Endothelial cell of umbilical vein (primary cell): ENCODE results near the gene CFAP20DC. TPM values are rescaled to one million over a fixed set of nuclear protein-coding genes. Genes with fewer than 3 reads are reported as not detected.

Experiments
- BruUV-seq: library from RNA; stranded (reverse); fragments of 400-500 nt; replicated peaks from 2 replicates; lab custom pipeline; 2021; lab: Mats Ljungman, UMichigan
- CTCF ChIA-PET: fragments of 300-600, 350-600 bp; sonication (Branson Sonifier 250); formaldehyde crosslinking; loops from one replicate; lab custom pipeline; 2021; ENCODE audit warnings: antibody characterized with exemption, inconsistent platforms; lab: Charles Lee
- POLR2A ChIA-PET: fragments of 300-600, 350-600 bp; sonication (Branson Sonifier 250); formaldehyde crosslinking; loops from one replicate; lab custom pipeline; 2021; ENCODE audit warnings: antibody characterized with exemption, inconsistent platforms; lab: Charles Lee
- DNase-seq: peaks from one replicate; pipeline ENCODE4 v3.0.0-alpha.2; 2011; ENCODE audit warnings: low read depth, low spot score
- FAIRE-seq: peaks from 2 replicates; lab custom pipeline; 2011; peaks lifted over from hg19 to GRCh38; lab: Jason Lieb, UNC
- H2AFZ ChIP-seq: 2 replicates; pipeline ENCODE4 v1.6.0; 2012; ENCODE audit warnings: low read depth, low read length, control low read depth, inconsistent platforms
- H3K27ac ChIP-seq: 2 replicates; pipeline ENCODE4 v1.5.1; 2011; ENCODE audit warnings: low read depth, mild to moderate bottlenecking, control low read depth, low read length, moderate library complexity; ENCODE audit not compliant: insufficient read depth
- H3K27me3 ChIP-seq, 2 experiments: 2 replicates each; pipeline versions ENCODE4 v1.6.0 to v1.6.1; 2011; ENCODE audit warnings: low read length in 2 of 2, mixed read lengths in 1 of 2; ENCODE audit not compliant: control insufficient read depth in 2 of 2, insufficient read depth in 2 of 2
- H3K36me3 ChIP-seq, 2 experiments: 2 replicates in 1 of 2; 3 replicates in 1 of 2; pipeline ENCODE4 v1.5.1; 2011; ENCODE audit warnings: low read length in 2 of 2, mild to moderate bottlenecking in 1 of 2, moderate library complexity in 1 of 2; ENCODE audit not compliant: control insufficient read depth in 2 of 2, insufficient read depth in 2 of 2; ENCODE audit errors: extremely low read depth in 1 of 2
- H3K4me1 ChIP-seq: 3 replicates; pipeline ENCODE4 v1.5.1; 2011; ENCODE audit warnings: mild to moderate bottlenecking, low read length; ENCODE audit not compliant: control insufficient read depth, insufficient read depth; ENCODE audit errors: extremely low read depth
- H3K4me2 ChIP-seq: 2 replicates; pipeline ENCODE4 v1.6.1; 2011; ENCODE audit warnings: low read length, control low read depth, mixed read lengths; ENCODE audit not compliant: insufficient read depth
- H3K4me3 ChIP-seq, 3 experiments: fragments of 200-600 bp in 1 of 3; sonication (generic), shearing (Covaris generic) in 1 of 3; replicated peaks in 1 of 3; 2 replicates each; pipeline ENCODE4 v1.5.1; 2011 to 2016; ENCODE audit warnings: control low read depth in 3 of 3, low read length in 3 of 3, mild to moderate bottlenecking in 2 of 3, inconsistent platforms in 1 of 3, low read depth in 1 of 3, moderate library complexity in 1 of 3; ENCODE audit not compliant: insufficient read depth in 1 of 3
- H3K79me2 ChIP-seq: 2 replicates; pipeline ENCODE4 v1.6.0; 2012; ENCODE audit warnings: low read length, inconsistent platforms; ENCODE audit not compliant: control insufficient read depth, insufficient read depth
- H3K9ac ChIP-seq: replicated peaks from 2 replicates; pipeline ENCODE3; 2011; ENCODE audit warnings: low read length, control low read depth; ENCODE audit not compliant: insufficient read depth; ENCODE audit errors: extremely low read depth
- H3K9me1 ChIP-seq: replicated peaks from 3 replicates; pipeline ENCODE4 v1.6.0; 2011; ENCODE audit warnings: mild to moderate bottlenecking, low read length; ENCODE audit not compliant: control insufficient read depth, insufficient read depth; ENCODE audit errors: extremely low read depth
- H3K9me3 ChIP-seq: replicated peaks from 2 replicates; pipeline ENCODE4 v1.5.1; 2012; ENCODE audit warnings: low read length, inconsistent platforms; ENCODE audit not compliant: control insufficient read depth, insufficient read depth
- H4K20me1 ChIP-seq: replicated peaks from 2 replicates; pipeline ENCODE3; 2011; ENCODE audit warnings: mild to moderate bottlenecking, low read length; ENCODE audit not compliant: control insufficient read depth, insufficient read depth; ENCODE audit errors: extremely low read depth
- CTCF ChIP-seq, 2 donors: IDR thresholded peaks; 1 replicate in 1 of 2; 2 replicates in 1 of 2; pipeline ENCODE4 v1.5.1; 2011; ENCODE audit warnings: low read length in 2 of 2, mild to moderate bottlenecking in 2 of 2, moderate library complexity in 2 of 2, control low read depth in 1 of 2, inconsistent platforms in 1 of 2, low read depth in 1 of 2; ENCODE audit not compliant: insufficient read depth in 1 of 2; ENCODE audit errors: extremely low read depth in 1 of 2
- EZH2 ChIP-seq: IDR thresholded peaks from 2 replicates; pipeline ENCODE4 v1.6.1; 2012; ENCODE audit warnings: borderline replicate concordance, low read depth, mild to moderate bottlenecking, moderate library complexity, low read length, inconsistent platforms; ENCODE audit not compliant: severe bottlenecking
- FOS ChIP-seq: IDR thresholded peaks from 2 replicates; pipeline ENCODE4 v1.6.1; 2011; ENCODE audit warnings: mild to moderate bottlenecking, low read length, moderate library complexity, borderline replicate concordance; ENCODE audit not compliant: insufficient read depth
- GATA2 ChIP-seq: IDR thresholded peaks from 2 replicates; pipeline ENCODE4 v1.7.0; 2011; ENCODE audit warnings: low read depth, mild to moderate bottlenecking, moderate library complexity, mixed read lengths, low read length; ENCODE audit not compliant: insufficient read length, insufficient read depth
- JUN ChIP-seq: IDR thresholded peaks from 2 replicates; pipeline ENCODE4 v1.6.1; 2011; ENCODE audit warnings: borderline replicate concordance, low read depth; ENCODE audit not compliant: insufficient read length, insufficient read depth
- MAX ChIP-seq: IDR thresholded peaks from 2 replicates; pipeline ENCODE4 v1.6.1; 2011; ENCODE audit not compliant: insufficient read depth, insufficient read length
- MYC ChIP-seq: IDR thresholded peaks from one replicate; pipeline ENCODE4 v1.6.1; 2011; ENCODE audit warnings: mild to moderate bottlenecking, low read depth, low read length
- POLR2A ChIP-seq: IDR thresholded peaks from 2 replicates; pipeline ENCODE4 v1.6.1; 2012; ENCODE audit warnings: low read depth, mild to moderate bottlenecking, control low read depth, low read length
- POLR2AphosphoS5 ChIP-seq: IDR thresholded peaks from 2 replicates; pipeline ENCODE4 v1.6.1; 2012; ENCODE audit warnings: low read depth, mild to moderate bottlenecking, control low read depth, low read length, moderate library complexity; ENCODE audit not compliant: insufficient read depth
- dilution Hi-C: fragments of 300-500 bp; cut with MboI; formaldehyde crosslinking; loops from one replicate; pipeline ENCODE4 v1.15.0; 2019; ENCODE audit warnings: low sequenced_read_pairs; ENCODE audit not compliant: extremely low pct_ligation_motif_present
- intact Hi-C: fragments of 100-400 bp; cut with micrococcal nuclease; formaldehyde crosslinking; loops from one replicate; pipeline ENCODE4 v1.10.0; 2022
- polyA plus RNA-seq, 4 experiments: library from polyadenylated mRNA; depleted of rRNA in 3 of 4; stranded (reverse) in 3 of 4; unstranded in 1 of 4; fragments of >200 nt; gene quantifications; 2 replicates each; pipeline versions ENCODE4 v1.2.1 to v1.2.3, GENCODE V29; 2011 to 2012; ENCODE audit warnings: missing spikeins in 1 of 4
- total RNA-seq: library from RNA; stranded (reverse); gene quantifications from 2 replicates; pipeline ENCODE4 v1.2.3, GENCODE V29; 2021

Gene CFAP20DC
- total and polyA plus RNA-seq, 2 donors (not counting 3 experiments of a cell fraction or from before 2014, with no cell fraction given): 0.92 to 2.1 TPM

GRCh38 chr3:59064728-59065127 is 14.9 kb upstream of the CFAP20DC start:
- H3K79me2 ChIP-seq: no peaks in the 10 kb centered on the region
- FAIRE-seq: no peak
- TF ChIP-seq FOS (no peak), JUN (no peak), MAX (no peak), EZH2 (no peak), CTCF (IDR thresholded peaks at IDR 0.05; ENCODE audit: extremely low read depth in 1 of 2, insufficient read depth in 1 of 2, low read depth in 1 of 2, low read length in 2 of 2) (no peak), POLR2A (no peak), GATA2 (no peak), POLR2AphosphoS5 (no peak), MYC (no peak)
- H3K9me1 ChIP-seq: no peaks in the 10 kb centered on the region
- no peak overlapping the region for H3K4me3 ChIP-seq
- POLR2A ChIA-PET: no interaction called here
- H3K4me1 ChIP-seq: no peaks in the 10 kb centered on the region
- no peak overlapping the region for H3K4me2 ChIP-seq
- no peak overlapping the region for H2AFZ ChIP-seq
- intact Hi-C loops: no loop called here
- no peaks in the 10 kb centered on the region for H4K20me1 ChIP-seq
- no peaks in the 10 kb centered on the region for H3K9me3 ChIP-seq
- BruUV-seq: no TSS peak
- no peak for DNase-seq
- CTCF ChIA-PET: interaction anchor here (0.7 to 0.8 kb wide), 2 partner anchors 8 to 12 kb away, joined by 3 read pairs; no protein-coding TSS in a partner anchor
- dilution Hi-C loops: no loop called here
- no peak overlapping the region for H3K9ac ChIP-seq
- H3K27me3 ChIP-seq: peaks cover 2% of the 10 kb centered on the region in 2 experiments
- H3K36me3 ChIP-seq: no peaks in the 10 kb centered on the region
- no peak overlapping the region for H3K27ac ChIP-seq
